SU-DHL-6 (cell line): ENCODE data around the gene RPS6KA5.
"Not testable (repeated sequence)": the region's sequence is repeated elsewhere in the genome, so short reads cannot be mapped to it uniquely, and the experiment has no call there.

Experiments used
- H2AFZ ChIP-seq: fragments of 200-600 bp; sonication (generic); 2 replicates; pipeline ENCODE4 v1.6.1; 2014; ENCODE audit warnings: low read depth, mild to moderate bottlenecking, moderate library complexity, mixed read lengths, antibody characterized with exemption, low read length; ENCODE audit not compliant: severe bottlenecking
- H3F3A ChIP-seq: fragments of 200-600 bp; shearing (Covaris generic); 2 replicates; pipeline ENCODE4 v1.6.0; 2016; ENCODE audit warnings: antibody characterized with exemption, mild to moderate bottlenecking; ENCODE audit not compliant: insufficient read depth
- H3K27ac ChIP-seq: fragments of 200-600 bp; sonication (generic); 2 replicates; pipeline ENCODE4 v1.5.1; 2016; ENCODE audit warnings: low read depth, mild to moderate bottlenecking, low read length, moderate library complexity, mixed read lengths
- H3K27me3 ChIP-seq: fragments of 200-600 bp; sonication (generic), shearing (Covaris generic); 2 replicates; pipeline ENCODE4 v1.6.0; 2014; ENCODE audit warnings: mild to moderate bottlenecking, low read length
- H3K36me3 ChIP-seq: fragments of 200-600 bp; sonication (generic); 2 replicates; pipeline ENCODE4 v1.6.1; 2014; ENCODE audit warnings: mild to moderate bottlenecking, low read length, mixed read lengths
- H3K4me2 ChIP-seq: fragments of 300-600, 200-600 bp; shearing (Covaris generic), sonication (generic); 2 replicates; pipeline ENCODE4 v1.6.0; 2014; ENCODE audit warnings: low read length, low read depth, mild to moderate bottlenecking; ENCODE audit not compliant: poor library complexity, severe bottlenecking
- H3K4me3 ChIP-seq: fragments of 200-600 bp; sonication (generic); 2 replicates; pipeline ENCODE4 v1.5.1; 2014; ENCODE audit warnings: antibody characterized with exemption, low read length, mild to moderate bottlenecking, mixed read lengths; ENCODE audit not compliant: insufficient read depth, poor library complexity, severe bottlenecking
- H3K79me2 ChIP-seq: fragments of 200-600 bp; sonication (generic); 2 replicates; pipeline ENCODE4 v1.6.1; 2014; ENCODE audit warnings: mild to moderate bottlenecking, low read length, moderate library complexity; ENCODE audit not compliant: insufficient read depth
- H3K9ac ChIP-seq: fragments of 200-600 bp; sonication (generic); 2 replicates; pipeline ENCODE4 v1.7.0; 2014; ENCODE audit warnings: mild to moderate bottlenecking, low read length
- H3K9me2 ChIP-seq: fragments of 200-600 bp; sonication (generic); replicated peaks from 2 replicates; pipeline ENCODE4 v1.6.1; 2014; ENCODE audit warnings: low read length; ENCODE audit not compliant: insufficient read depth
- H3K9me3 ChIP-seq: fragments of 200-600 bp; sonication (generic); 2 replicates; pipeline ENCODE4 v1.6.1; 2014; ENCODE audit warnings: low read length, mixed read lengths; ENCODE audit not compliant: insufficient read depth
- H4K20me1 ChIP-seq: fragments of 200-600 bp; sonication (generic); 2 replicates; pipeline ENCODE4 v1.6.1; 2014; ENCODE audit warnings: low read depth, mild to moderate bottlenecking, antibody characterized with exemption, low read length, moderate library complexity, mixed read lengths
- EZH2phosphoT487 ChIP-seq: fragments of 200-600 bp; sonication (generic), shearing (Covaris generic); conservative IDR thresholded peaks from 2 replicates; pipeline ENCODE4 v1.6.1; 2018; ENCODE audit warnings: mild to moderate bottlenecking, antibody characterized with exemption, low read length, moderate library complexity, mixed read lengths
- TF ChIP-seq, protein P1 (sequence below): fragments of 200-600 bp; sonication (generic); IDR thresholded peaks from one replicate; pipeline ENCODE4 v1.5.1; 2017; ENCODE audit warnings: antibody characterized with exemption, mild to moderate bottlenecking, low read length, moderate library complexity; ENCODE audit not compliant: insufficient read depth, poor library complexity, severe bottlenecking

The RPS6KA5 gene

GRCh38 chr14:90857866-90858265 is 202.6 kb downstream of the RPS6KA5 start:
- no peak overlapping the region for H3K4me2 ChIP-seq
- H3K36me3 ChIP-seq, result no peaks in the 10 kb centered on the region
- no peaks in the 10 kb centered on the region for H4K20me1 ChIP-seq
- H3K79me2 ChIP-seq, result no peaks in the 10 kb centered on the region
- no peak overlapping the region for H2AFZ ChIP-seq
- TF ChIP-seq, protein P1, sequence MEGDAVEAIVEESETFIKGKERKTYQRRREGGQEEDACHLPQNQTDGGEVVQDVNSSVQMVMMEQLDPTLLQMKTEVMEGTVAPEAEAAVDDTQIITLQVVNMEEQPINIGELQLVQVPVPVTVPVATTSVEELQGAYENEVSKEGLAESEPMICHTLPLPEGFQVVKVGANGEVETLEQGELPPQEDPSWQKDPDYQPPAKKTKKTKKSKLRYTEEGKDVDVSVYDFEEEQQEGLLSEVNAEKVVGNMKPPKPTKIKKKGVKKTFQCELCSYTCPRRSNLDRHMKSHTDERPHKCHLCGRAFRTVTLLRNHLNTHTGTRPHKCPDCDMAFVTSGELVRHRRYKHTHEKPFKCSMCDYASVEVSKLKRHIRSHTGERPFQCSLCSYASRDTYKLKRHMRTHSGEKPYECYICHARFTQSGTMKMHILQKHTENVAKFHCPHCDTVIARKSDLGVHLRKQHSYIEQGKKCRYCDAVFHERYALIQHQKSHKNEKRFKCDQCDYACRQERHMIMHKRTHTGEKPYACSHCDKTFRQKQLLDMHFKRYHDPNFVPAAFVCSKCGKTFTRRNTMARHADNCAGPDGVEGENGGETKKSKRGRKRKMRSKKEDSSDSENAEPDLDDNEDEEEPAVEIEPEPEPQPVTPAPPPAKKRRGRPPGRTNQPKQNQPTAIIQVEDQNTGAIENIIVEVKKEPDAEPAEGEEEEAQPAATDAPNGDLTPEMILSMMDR, result no peak
- TF ChIP-seq EZH2phosphoT487, result no peak
- no peaks in the 10 kb centered on the region for H3K27me3 ChIP-seq
- no peaks in the 10 kb centered on the region for H3K9me2 ChIP-seq
- no peak overlapping the region for H3K9ac ChIP-seq
- H3F3A ChIP-seq, result no peaks in the 10 kb centered on the region
- no peaks in the 10 kb centered on the region for H3K9me3 ChIP-seq
- H3K27ac ChIP-seq, result no peak overlapping the region
- H3K4me3 ChIP-seq, result no peak overlapping the region

GRCh38 chr14:90856115-90856514 is 204.3 kb downstream of the RPS6KA5 start:
- H3K9me2 ChIP-seq, H3K9ac ChIP-seq, H3K27ac ChIP-seq, H3K36me3 ChIP-seq, H3K4me2 ChIP-seq, H3K9me3 ChIP-seq, H4K20me1 ChIP-seq, H3K4me3 ChIP-seq, H3K27me3 ChIP-seq, H2AFZ ChIP-seq, H3K79me2 ChIP-seq, H3F3A ChIP-seq: not testable (repeated sequence)

DNA sequence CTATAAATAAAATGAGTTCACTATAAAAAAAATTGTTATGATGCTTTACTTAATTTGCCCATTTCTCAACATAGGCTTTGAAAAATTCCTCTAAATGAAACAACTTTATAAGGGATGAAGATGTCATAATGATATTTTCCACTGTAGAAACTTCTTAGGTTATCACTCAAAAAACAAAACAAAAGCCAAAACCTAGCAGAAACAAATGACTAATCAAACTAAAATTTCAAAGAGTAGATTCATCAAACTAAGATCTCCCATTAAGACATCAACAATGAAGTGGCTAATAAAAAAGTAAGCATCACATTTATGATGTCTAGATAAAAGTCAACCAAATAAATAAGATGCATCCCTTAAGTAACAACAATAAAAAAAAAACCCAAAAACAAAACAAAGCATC is 207.3 kb downstream of the RPS6KA5 start:
- no peaks in the 10 kb centered on the region for H3K27me3 ChIP-seq
- H3K36me3 ChIP-seq, result no peaks in the 10 kb centered on the region
- no peak overlapping the region for H3K27ac ChIP-seq
- no peak overlapping the region for H3K9ac ChIP-seq
- no peaks in the 10 kb centered on the region for H3K9me3 ChIP-seq
- H4K20me1 ChIP-seq, result no peaks in the 10 kb centered on the region
- no peak overlapping the region for H3K4me3 ChIP-seq
- no peaks in the 10 kb centered on the region for H3K9me2 ChIP-seq
- H3F3A ChIP-seq, result no peaks in the 10 kb centered on the region
- H3K79me2 ChIP-seq, result no peaks in the 10 kb centered on the region
- no peak overlapping the region for H2AFZ ChIP-seq
- TF ChIP-seq, protein P1, result no peak
- TF ChIP-seq EZH2phosphoT487, result no peak
- H3K4me2 ChIP-seq, result no peak overlapping the region

GRCh38 chr14:90851327-90852036 is 209.0 kb downstream of the RPS6KA5 start:
- no peaks in the 10 kb centered on the region for H3K27me3 ChIP-seq
- H2AFZ ChIP-seq, result no peak overlapping the region
- no peaks in the 10 kb centered on the region for H3K36me3 ChIP-seq
- no peak for TF ChIP-seq EZH2phosphoT487
- TF ChIP-seq, protein P1, result no peak
- H3K4me3 ChIP-seq, result no peak overlapping the region
- no peaks in the 10 kb centered on the region for H3K9me3 ChIP-seq
- no peak overlapping the region for H3K4me2 ChIP-seq
- no peaks in the 10 kb centered on the region for H3F3A ChIP-seq
- no peak overlapping the region for H3K9ac ChIP-seq
- no peak overlapping the region for H3K27ac ChIP-seq
- H4K20me1 ChIP-seq, result no peaks in the 10 kb centered on the region
- H3K79me2 ChIP-seq, result no peaks in the 10 kb centered on the region
- H3K9me2 ChIP-seq, result no peaks in the 10 kb centered on the region
